H9 (cell line): ENCODE data around the gene PPIL6. TPM values are rescaled to one million over a fixed set of nuclear protein-coding genes. Genes with fewer than 3 reads are reported as not detected.

Experiments used
- DNase-seq: peaks from one replicate; pipeline ENCODE4 v3.0.0-alpha.2; 2017
- H2AFZ ChIP-seq: one replicate; pipeline ENCODE4 v1.6.1; 2013; ENCODE audit warnings: mild to moderate bottlenecking, low read length, control low read depth, moderate library complexity
- H2AK5ac ChIP-seq: 2 replicates; pipeline ENCODE4 v1.6.1; 2013; ENCODE audit warnings: low read length, control low read depth, mixed read lengths; ENCODE audit not compliant: insufficient read length
- H2BK120ac ChIP-seq: one replicate; pipeline ENCODE4 v1.6.1; 2013; ENCODE audit warnings: low read depth, mild to moderate bottlenecking, low read length, control low read depth, inconsistent platforms; ENCODE audit not compliant: poor library complexity, severe bottlenecking
- H2BK12ac ChIP-seq: 2 replicates; pipeline ENCODE4 v1.6.1; 2013; ENCODE audit warnings: low read length, control low read depth, mixed read lengths, low read depth; ENCODE audit not compliant: insufficient read length
- H2BK15ac ChIP-seq: 2 replicates; pipeline ENCODE4 v1.6.1; 2013; ENCODE audit warnings: low read depth, low read length, control low read depth
- H2BK20ac ChIP-seq: one replicate; pipeline ENCODE4 v1.6.1; 2013; ENCODE audit warnings: low read depth, mild to moderate bottlenecking, low read length, control low read depth, inconsistent platforms; ENCODE audit not compliant: poor library complexity, severe bottlenecking
- H2BK5ac ChIP-seq: 2 replicates; pipeline ENCODE4 v1.6.1; 2013; ENCODE audit warnings: low read length, control low read depth, mixed read lengths; ENCODE audit not compliant: insufficient read length
- H3K14ac ChIP-seq: 2 replicates; pipeline ENCODE4 v1.6.1; 2013; ENCODE audit warnings: low read length, control low read depth; ENCODE audit not compliant: insufficient read depth
- H3K18ac ChIP-seq: 2 replicates; pipeline ENCODE4 v1.6.1; 2013; ENCODE audit warnings: low read depth, mild to moderate bottlenecking, mixed read lengths, low read length, control low read depth; ENCODE audit not compliant: insufficient read length
- H3K23ac ChIP-seq: 2 replicates; pipeline ENCODE4 v1.6.1; 2013; ENCODE audit warnings: low read length, control low read depth, mixed read lengths, low read depth; ENCODE audit not compliant: insufficient read length
- H3K23me2 ChIP-seq: 2 replicates; pipeline ENCODE4 v1.6.1; 2013; ENCODE audit warnings: low read depth, mild to moderate bottlenecking, mixed read lengths, low read length, control low read depth; ENCODE audit not compliant: insufficient read length, poor library complexity, severe bottlenecking
- H3K27ac ChIP-seq: 2 replicates; pipeline ENCODE4 v1.5.1; 2013; ENCODE audit warnings: low read length, control low read depth, mixed read lengths, low read depth; ENCODE audit not compliant: insufficient read length
- H3K27me3 ChIP-seq: 2 replicates; pipeline ENCODE4 v1.6.1; 2013; ENCODE audit warnings: low read length, control low read depth, inconsistent platforms; ENCODE audit not compliant: insufficient read depth
- H3K4ac ChIP-seq: 2 replicates; pipeline ENCODE4 v1.6.1; 2013; ENCODE audit warnings: low read depth, mild to moderate bottlenecking, control low read depth, inconsistent platforms, low read length, moderate library complexity
- H3K4me1 ChIP-seq: 2 replicates; pipeline ENCODE4 v1.6.1; 2013; ENCODE audit warnings: low read length, control low read depth, inconsistent platforms; ENCODE audit not compliant: insufficient read depth
- H3K4me2 ChIP-seq: 2 replicates; pipeline ENCODE4 v1.6.1; 2013; ENCODE audit warnings: low read length, control low read depth, mixed read lengths; ENCODE audit not compliant: insufficient read length, insufficient read depth
- H3K56ac ChIP-seq: 2 replicates; pipeline ENCODE4 v1.6.1; 2013; ENCODE audit warnings: low read depth, mild to moderate bottlenecking, mixed read lengths, low read length, control low read depth; ENCODE audit not compliant: insufficient read length
- H3K79me1 ChIP-seq: 2 replicates; pipeline ENCODE4 v1.6.1; 2013; ENCODE audit warnings: low read depth, mild to moderate bottlenecking, moderate library complexity, low read length, control low read depth, inconsistent platforms; ENCODE audit not compliant: insufficient read depth, poor library complexity, severe bottlenecking
- H3K79me2 ChIP-seq: 2 replicates; pipeline ENCODE4 v1.6.1; 2013; ENCODE audit warnings: low read length, control low read depth, inconsistent platforms; ENCODE audit not compliant: insufficient read depth
- H3K9ac ChIP-seq: 2 replicates; pipeline ENCODE4 v1.6.1; 2013; ENCODE audit warnings: low read length, control low read depth, mixed read lengths; ENCODE audit not compliant: insufficient read length; ENCODE audit errors: extremely low read depth
- H3K9me3 ChIP-seq: one replicate; pipeline ENCODE4 v1.6.1; 2013; ENCODE audit warnings: low read depth, low read length, inconsistent platforms; ENCODE audit not compliant: control insufficient read depth
- H3T11ph ChIP-seq: one replicate; pipeline ENCODE4 v1.6.1; 2013; ENCODE audit warnings: mild to moderate bottlenecking, low read length, control low read depth, inconsistent platforms
- H4K20me1 ChIP-seq: one replicate; pipeline ENCODE4 v1.6.1; 2013; ENCODE audit not compliant: control insufficient read depth, insufficient read length, insufficient read depth
- H4K5ac ChIP-seq: 2 replicates; pipeline ENCODE4 v1.6.1; 2013; ENCODE audit warnings: low read depth, mild to moderate bottlenecking, mixed read lengths, low read length, control low read depth; ENCODE audit not compliant: insufficient read length
- H4K8ac ChIP-seq: replicated peaks from 2 replicates; pipeline ENCODE4 v1.6.1; 2013; ENCODE audit warnings: low read length, control low read depth, mixed read lengths, low read depth; ENCODE audit not compliant: insufficient read length
- H4K91ac ChIP-seq: 2 replicates; pipeline ENCODE4 v1.6.1; 2013; ENCODE audit warnings: low read depth, mild to moderate bottlenecking, moderate library complexity, mixed read lengths, low read length, control low read depth; ENCODE audit not compliant: insufficient read length
- H3K27ac Mint-ChIP-seq, 3 experiments: 2 replicates in 2 of 3; 3 replicates in 1 of 3; pipeline ENCODE4 v1.8.0; 2020 to 2021; ENCODE audit warnings: mixed read lengths in 3 of 3, mild to moderate bottlenecking in 1 of 3, moderate library complexity in 1 of 3
- H3K27me3 Mint-ChIP-seq: 2 replicates; pipeline ENCODE4 v1.8.0; 2021; ENCODE audit warnings: low read depth, mild to moderate bottlenecking, moderate library complexity, mixed read lengths
- H3K36me3 Mint-ChIP-seq, 3 experiments: 2 replicates in 2 of 3; 3 replicates in 1 of 3; pipeline ENCODE4 v1.8.0; 2020 to 2021; ENCODE audit warnings: low read depth in 3 of 3, mixed read lengths in 3 of 3; ENCODE audit not compliant: insufficient read depth in 1 of 3
- H3K4me1 Mint-ChIP-seq, 2 experiments: 2 replicates each; pipeline ENCODE4 v1.8.0; 2020; ENCODE audit warnings: mixed read lengths in 2 of 2
- H3K4me3 Mint-ChIP-seq, 2 experiments: 2 replicates in 1 of 2; 3 replicates in 1 of 2; pipeline ENCODE4 v1.8.0; 2020 to 2021; ENCODE audit warnings: mild to moderate bottlenecking in 2 of 2, mixed read lengths in 2 of 2, moderate library complexity in 1 of 2
- H3K9me3 Mint-ChIP-seq, 2 experiments: 2 replicates in 1 of 2; 3 replicates in 1 of 2; pipeline ENCODE4 v1.8.0; 2020; ENCODE audit warnings: mild to moderate bottlenecking in 2 of 2, mixed read lengths in 2 of 2, moderate library complexity in 1 of 2
- WGBS: extraction: QIAGEN DNeasy Blood & Tissue Kit; methylation state at CpG from one replicate; pipeline ENCODE4 v1.1.7; 2013; ENCODE audit warnings: missing lambda C conversion rate, low lambda C conversion rate, mixed read lengths; ENCODE audit not compliant: insufficient read length; ENCODE audit errors: extremely low coverage; 5-methylcytosine and 5-hydroxymethylcytosine counted together
- total RNA-seq: library from RNA; stranded (reverse); gene quantifications from 2 replicates; pipeline ENCODE4 v1.2.1, GENCODE V29; 2021
- TF ChIP-seq, protein P1 (sequence below): fragments of 200-600 bp; sonication (generic); conservative IDR thresholded peaks from 3 replicates; pipeline ENCODE4 v1.8.0; 2021; ENCODE audit warnings: antibody characterized with exemption, mild to moderate bottlenecking

Gene PPIL6
- total RNA-seq, 1 experiment from 2014 or later, result 1.0 TPM

DNA sequence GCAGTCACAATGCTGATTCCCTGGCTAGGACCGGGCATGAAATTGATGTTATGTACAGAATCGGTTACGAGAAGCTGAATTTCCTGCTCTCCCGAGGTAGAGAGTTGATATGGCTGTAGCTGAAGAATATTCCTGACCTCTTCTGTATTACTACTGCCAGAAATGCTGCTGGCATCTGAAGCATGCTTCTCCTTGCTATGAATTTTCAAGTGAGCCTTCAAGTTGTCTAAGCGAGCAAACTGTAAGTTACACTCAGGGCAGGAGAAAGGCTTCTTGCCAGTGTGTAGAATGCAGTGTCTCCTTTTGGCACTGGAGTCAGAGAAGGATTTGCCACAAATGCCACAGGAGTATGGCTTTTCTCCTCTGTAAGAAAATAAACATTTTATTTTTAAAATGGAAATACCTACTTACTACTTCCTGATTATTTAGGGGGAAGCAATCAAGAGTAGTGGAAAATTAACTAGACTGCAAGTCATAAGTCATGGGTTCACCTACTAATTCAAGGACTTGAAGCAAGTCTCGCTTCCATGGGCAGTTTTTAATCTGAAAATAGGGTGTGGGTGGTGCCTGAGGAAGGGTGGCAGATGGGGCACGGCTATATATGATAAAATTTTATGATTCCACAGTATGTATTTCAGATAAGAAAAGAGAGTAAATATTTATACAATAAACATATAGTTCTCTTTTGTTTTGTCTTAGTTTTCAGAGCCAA, 25.9 kb upstream of the PPIL6 start:
- DNase-seq, result no peak
- Mint-ChIP-seq H3K4me3 (no peak overlapping the region), H3K4me1 (peaks cover 7 to 12% of the 10 kb centered on the region in 2 experiments; a peak in 3 of 4 replicates), H3K27me3 (no peaks in the 10 kb centered on the region), H3K9me3 (no peaks in the 10 kb centered on the region; a peak in 1 of 5 replicates), H3K27ac (0 out of 7 replicates have a peak overlapping the region, but pooled peaks of 1 of the 3 experiments have one; percentile 49), H3K36me3 (peaks cover 55 to 94% (median 93%) of the 10 kb centered on the region in 3 experiments)
- Histone ChIP-seq H3K4me2 (no peak overlapping the region), H3K27ac (no peak overlapping the region), H3T11ph (no peak overlapping the region), H3K23ac (no peak overlapping the region), H3K27me3 (no peaks in the 10 kb centered on the region), H4K5ac (no peak overlapping the region), H3K23me2 (no peaks in the 10 kb centered on the region), H4K20me1 (no peaks in the 10 kb centered on the region), H2BK15ac (no peak overlapping the region), H2AFZ (no peak overlapping the region), H3K4ac (no peak overlapping the region), H2AK5ac (no peak overlapping the region), H2BK20ac (no peak overlapping the region), H3K79me2 (no peaks in the 10 kb centered on the region), H3K9me3 (no peaks in the 10 kb centered on the region), H3K4me1 (no peaks in the 10 kb centered on the region), H3K9ac (no peak overlapping the region), H2BK12ac (no peak overlapping the region), H3K79me1 (peaks cover 3% of the 10 kb centered on the region), H3K14ac (no peak overlapping the region), H3K56ac (no peak overlapping the region), H4K91ac (no peak overlapping the region), H2BK5ac (no peak overlapping the region), H4K8ac (no peak overlapping the region), H2BK120ac (no peak overlapping the region), H3K18ac (no peak overlapping the region)
- TF ChIP-seq, protein P1, sequence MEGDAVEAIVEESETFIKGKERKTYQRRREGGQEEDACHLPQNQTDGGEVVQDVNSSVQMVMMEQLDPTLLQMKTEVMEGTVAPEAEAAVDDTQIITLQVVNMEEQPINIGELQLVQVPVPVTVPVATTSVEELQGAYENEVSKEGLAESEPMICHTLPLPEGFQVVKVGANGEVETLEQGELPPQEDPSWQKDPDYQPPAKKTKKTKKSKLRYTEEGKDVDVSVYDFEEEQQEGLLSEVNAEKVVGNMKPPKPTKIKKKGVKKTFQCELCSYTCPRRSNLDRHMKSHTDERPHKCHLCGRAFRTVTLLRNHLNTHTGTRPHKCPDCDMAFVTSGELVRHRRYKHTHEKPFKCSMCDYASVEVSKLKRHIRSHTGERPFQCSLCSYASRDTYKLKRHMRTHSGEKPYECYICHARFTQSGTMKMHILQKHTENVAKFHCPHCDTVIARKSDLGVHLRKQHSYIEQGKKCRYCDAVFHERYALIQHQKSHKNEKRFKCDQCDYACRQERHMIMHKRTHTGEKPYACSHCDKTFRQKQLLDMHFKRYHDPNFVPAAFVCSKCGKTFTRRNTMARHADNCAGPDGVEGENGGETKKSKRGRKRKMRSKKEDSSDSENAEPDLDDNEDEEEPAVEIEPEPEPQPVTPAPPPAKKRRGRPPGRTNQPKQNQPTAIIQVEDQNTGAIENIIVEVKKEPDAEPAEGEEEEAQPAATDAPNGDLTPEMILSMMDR, result no peak
- no CpG with 5 or more reads among the region's 7 CpGs for WGBS
